ENCODE data around the gene GOLM1.

The GOLM1 gene

GRCh38 chr9:86046071-86046636 is 53.2 kb downstream of the GOLM1 start:
- DNase-seq (ENCODE audit: low read depth in 2 of 2), result no peak

GRCh38 chr9:86045654-86046053 is 53.7 kb downstream of the GOLM1 start:
- DNase-seq (ENCODE audit: low read depth in 2 of 2), result no peak

GRCh38 chr9:86043999-86044398 is 55.4 kb downstream of the GOLM1 start:
- DNase-seq (ENCODE audit: low read depth in 2 of 2), result no peak

GRCh38 chr9:86043586-86043985 is 55.8 kb downstream of the GOLM1 start:
- no peak for DNase-seq (ENCODE audit: low read depth in 2 of 2)

GRCh38 chr9:86042199-86042978 is 57.0 kb downstream of the GOLM1 start:
- no peak for DNase-seq (ENCODE audit: low read depth in 2 of 2)

GRCh38 chr9:86041311-86041741 is 58.0 kb downstream of the GOLM1 start:
- DNase-seq (ENCODE audit: low read depth in 2 of 2), result no peak

GRCh38 chr9:86040861-86041155 is 58.5 kb downstream of the GOLM1 start:
- no peak for DNase-seq (ENCODE audit: low read depth in 2 of 2)

GRCh38 chr9:86039991-86040860 is 59.1 kb downstream of the GOLM1 start:
- no peak for DNase-seq (ENCODE audit: low read depth in 2 of 2)

GRCh38 chr9:86036555-86036954 is 62.8 kb downstream of the GOLM1 start:
- DNase-seq (ENCODE audit: low read depth in 2 of 2), result no peak

- DNase-seq (ENCODE audit: low read depth in 2 of 2), result no peak
Measured at GRCh38 chr9:86035827-86036440, 63.4 kb downstream of the GOLM1 start.

GRCh38 chr9:86034863-86035734 is 64.3 kb downstream of the GOLM1 start:
- DNase-seq (ENCODE audit: low read depth in 2 of 2), result no peak

- no peak for DNase-seq (ENCODE audit: low read depth in 2 of 2)
Measured at GRCh38 chr9:86027767-86028166, 71.6 kb downstream of the GOLM1 start.

- no peak for DNase-seq (ENCODE audit: low read depth in 2 of 2)
Measured at GRCh38 chr9:86022687-86023266, 76.6 kb downstream of the GOLM1 start.

- no peak for DNase-seq (ENCODE audit: low read depth in 2 of 2)
Measured at GRCh38 chr9:86021166-86021565, 78.2 kb downstream of the GOLM1 start.

- no peak for DNase-seq (ENCODE audit: low read depth in 2 of 2)
Measured at GRCh38 chr9:86020731-86021130, 78.6 kb downstream of the GOLM1 start.

GRCh38 chr9:86009133-86009532 is 90.2 kb downstream of the GOLM1 start:
- DNase-seq (ENCODE audit: low read depth in 2 of 2), result no peak

- no peak for DNase-seq (ENCODE audit: low read depth in 2 of 2)
Measured at GRCh38 chr9:86005253-86005775, 94.0 kb downstream of the GOLM1 start.

GRCh38 chr9:85995599-85995998 is 103.8 kb downstream of the GOLM1 start:
- no peak for DNase-seq (ENCODE audit: low read depth in 2 of 2)

GRCh38 chr9:85995097-85995496 is 104.3 kb downstream of the GOLM1 start:
- no peak for DNase-seq (ENCODE audit: low read depth in 2 of 2)

GRCh38 chr9:85994191-85994590 is 105.2 kb downstream of the GOLM1 start:
- DNase-seq (ENCODE audit: low read depth in 2 of 2), result no peak

- DNase-seq (ENCODE audit: low read depth in 2 of 2), result no peak
Measured at GRCh38 chr9:85987236-85987635, 112.1 kb downstream of the GOLM1 start.
